Measurements from ENCODE around the gene PZP. TPM values are rescaled to one million over a fixed set of nuclear protein-coding genes. Genes with fewer than 3 reads are reported as not detected.

PZP gene
- total RNA-seq, 1 experiment from 2014 or later = not detected

- Histone ChIP-seq H3K9ac (ENCODE audit: low read length) (no peak overlapping the region), H3K79me2 (ENCODE audit: low read length) (no peaks in the 10 kb centered on the region), H3K27ac (ENCODE audit: low read length) (no peak overlapping the region), H3K9me3 (ENCODE audit: low read length) (no peaks in the 10 kb centered on the region), H3K4me1 (ENCODE audit: low read length) (no peaks in the 10 kb centered on the region), H4K20me1 (ENCODE audit: insufficient read depth, low read depth, low read length) (0 out of 2 replicates have a peak, but pooled peaks cover 3% of the 10 kb centered on the region), H3K36me3 (ENCODE audit: insufficient read depth, low read length) (no peaks in the 10 kb centered on the region), H3K4me3 (ENCODE audit: low read length) (no peak overlapping the region), H3K9me2 (replicated peaks; ENCODE audit: insufficient read depth, low read length) (no peaks in the 10 kb centered on the region), H2AFZ (ENCODE audit: low read length) (no peak overlapping the region), H3K4me2 (ENCODE audit: low read depth, low read length, poor library complexity, severe bottlenecking) (no peak overlapping the region), H3K27me3 (ENCODE audit: low read length) (no peaks in the 10 kb centered on the region)
- no peak for DNase-seq
These were observed 87.6 kb downstream of the PZP start for GRCh38 chr12:9120487-9121184.

DNA sequence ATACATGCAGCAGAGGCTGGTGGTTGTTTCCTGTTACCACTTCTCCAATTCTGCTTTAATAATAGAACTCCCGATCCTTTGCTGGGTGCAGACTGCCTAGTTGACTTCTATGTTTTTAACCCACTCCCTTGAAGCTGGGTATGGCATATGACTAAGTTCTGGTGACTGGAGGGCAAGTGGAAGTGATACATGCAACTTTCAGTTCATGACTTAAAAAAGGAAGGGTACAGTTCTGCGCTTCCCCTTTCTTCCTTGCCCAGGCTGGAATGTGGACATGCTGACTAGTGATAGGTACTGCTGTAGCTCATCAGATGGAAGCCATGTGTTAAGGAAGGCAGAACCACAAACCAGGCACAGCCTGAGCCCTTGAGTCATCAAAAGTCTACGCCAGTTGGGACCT lies 90.0 kb downstream of the PZP start:
- Histone ChIP-seq H3K79me2 (ENCODE audit: low read length) (no peaks in the 10 kb centered on the region), H3K9me2 (replicated peaks; ENCODE audit: insufficient read depth, low read length) (no peaks in the 10 kb centered on the region), H3K27me3 (ENCODE audit: low read length) (no peaks in the 10 kb centered on the region), H3K4me3 (ENCODE audit: low read length) (no peak overlapping the region), H3K9me3 (ENCODE audit: low read length) (no peaks in the 10 kb centered on the region), H3K27ac (ENCODE audit: low read length) (no peak overlapping the region), H2AFZ (ENCODE audit: low read length) (no peak overlapping the region), H3K9ac (ENCODE audit: low read length) (no peak overlapping the region), H3K4me2 (ENCODE audit: low read depth, low read length, poor library complexity, severe bottlenecking) (no peak overlapping the region), H4K20me1 (ENCODE audit: insufficient read depth, low read depth, low read length) (0 out of 2 replicates have a peak, but pooled peaks cover under 1% of the 10 kb centered on the region), H3K4me1 (ENCODE audit: low read length) (no peaks in the 10 kb centered on the region), H3K36me3 (ENCODE audit: insufficient read depth, low read length) (no peaks in the 10 kb centered on the region)
- no peak for DNase-seq

GRCh38 chr12:9115731-9116559 lies 92.2 kb downstream of the PZP start, which contains the start of gene A2M:
A2M (minus strand) TSS chr12:9115919; CDS start chr12:9115849, 70 bp downstream.
- H3K36me3 ChIP-seq (ENCODE audit: insufficient read depth, low read length) = no peaks in the 10 kb centered on the region
- H2AFZ ChIP-seq (ENCODE audit: low read length) = no peak within 1 kb of the TSS
- no peaks in the 10 kb centered on the region for H3K79me2 ChIP-seq (ENCODE audit: low read length)
- H3K4me3 ChIP-seq (ENCODE audit: low read length) = no peak within 1 kb of the TSS
- no peak within 1 kb of the TSS for H3K27ac ChIP-seq (ENCODE audit: low read length)
- H3K9ac ChIP-seq (ENCODE audit: low read length) = no peak within 1 kb of the TSS
- no peaks in the 10 kb centered on the region for H3K27me3 ChIP-seq (ENCODE audit: low read length)
- no peaks in the 10 kb centered on the region for H3K9me3 ChIP-seq (ENCODE audit: low read length)
- H4K20me1 ChIP-seq (ENCODE audit: insufficient read depth, low read depth, low read length) = no peaks in the 10 kb centered on the region
- H3K4me1 ChIP-seq (ENCODE audit: low read length) = no peaks in the 10 kb centered on the region
- H3K9me2 ChIP-seq (replicated peaks; ENCODE audit: insufficient read depth, low read length) = no peaks in the 10 kb centered on the region
- no peak within 1 kb of the TSS for H3K4me2 ChIP-seq (ENCODE audit: low read depth, low read length, poor library complexity, severe bottlenecking)
- DNase-seq = no peak

GRCh38 chr12:9114946-9115345 lies 93.2 kb downstream of the PZP start:
- Histone ChIP-seq H3K9ac (ENCODE audit: low read length) (no peak overlapping the region), H3K36me3 (ENCODE audit: insufficient read depth, low read length) (no peaks in the 10 kb centered on the region), H3K4me3 (ENCODE audit: low read length) (no peak overlapping the region), H3K79me2 (ENCODE audit: low read length) (no peaks in the 10 kb centered on the region), H4K20me1 (ENCODE audit: insufficient read depth, low read depth, low read length) (no peaks in the 10 kb centered on the region), H3K27me3 (ENCODE audit: low read length) (no peaks in the 10 kb centered on the region), H3K4me1 (ENCODE audit: low read length) (no peaks in the 10 kb centered on the region), H3K9me2 (replicated peaks; ENCODE audit: insufficient read depth, low read length) (no peaks in the 10 kb centered on the region), H3K4me2 (ENCODE audit: low read depth, low read length, poor library complexity, severe bottlenecking) (no peak overlapping the region), H2AFZ (ENCODE audit: low read length) (no peak overlapping the region), H3K9me3 (ENCODE audit: low read length) (no peaks in the 10 kb centered on the region), H3K27ac (ENCODE audit: low read length) (no peak overlapping the region)
- no peak for DNase-seq

DNA sequence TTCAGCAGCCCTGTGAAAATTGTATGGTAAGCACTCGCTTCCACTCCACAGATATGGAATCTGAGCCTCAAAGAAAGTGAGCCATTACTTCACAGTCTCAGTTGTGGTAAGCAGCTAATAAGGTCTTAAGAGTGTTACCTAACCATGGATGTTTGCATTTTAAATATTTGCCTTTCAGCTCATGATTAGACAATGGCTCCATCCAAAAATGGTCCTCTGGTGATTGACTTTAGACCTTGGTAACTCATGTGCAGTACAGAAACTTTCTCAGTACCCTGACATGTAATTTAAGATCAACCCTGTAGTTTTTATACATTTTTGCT lies 94.2 kb downstream of the PZP start:
- Histone ChIP-seq H3K4me2 (ENCODE audit: low read depth, low read length, poor library complexity, severe bottlenecking) (no peak overlapping the region), H3K79me2 (ENCODE audit: low read length) (no peaks in the 10 kb centered on the region), H3K9me2 (replicated peaks; ENCODE audit: insufficient read depth, low read length) (no peaks in the 10 kb centered on the region), H3K4me1 (ENCODE audit: low read length) (no peaks in the 10 kb centered on the region), H3K27me3 (ENCODE audit: low read length) (no peaks in the 10 kb centered on the region), H2AFZ (ENCODE audit: low read length) (no peak overlapping the region), H3K9me3 (ENCODE audit: low read length) (no peaks in the 10 kb centered on the region), H3K9ac (ENCODE audit: low read length) (no peak overlapping the region), H3K4me3 (ENCODE audit: low read length) (no peak overlapping the region), H4K20me1 (ENCODE audit: insufficient read depth, low read depth, low read length) (no peaks in the 10 kb centered on the region), H3K27ac (ENCODE audit: low read length) (no peak overlapping the region), H3K36me3 (ENCODE audit: insufficient read depth, low read length) (no peaks in the 10 kb centered on the region)
- DNase-seq = no peak

DNA sequence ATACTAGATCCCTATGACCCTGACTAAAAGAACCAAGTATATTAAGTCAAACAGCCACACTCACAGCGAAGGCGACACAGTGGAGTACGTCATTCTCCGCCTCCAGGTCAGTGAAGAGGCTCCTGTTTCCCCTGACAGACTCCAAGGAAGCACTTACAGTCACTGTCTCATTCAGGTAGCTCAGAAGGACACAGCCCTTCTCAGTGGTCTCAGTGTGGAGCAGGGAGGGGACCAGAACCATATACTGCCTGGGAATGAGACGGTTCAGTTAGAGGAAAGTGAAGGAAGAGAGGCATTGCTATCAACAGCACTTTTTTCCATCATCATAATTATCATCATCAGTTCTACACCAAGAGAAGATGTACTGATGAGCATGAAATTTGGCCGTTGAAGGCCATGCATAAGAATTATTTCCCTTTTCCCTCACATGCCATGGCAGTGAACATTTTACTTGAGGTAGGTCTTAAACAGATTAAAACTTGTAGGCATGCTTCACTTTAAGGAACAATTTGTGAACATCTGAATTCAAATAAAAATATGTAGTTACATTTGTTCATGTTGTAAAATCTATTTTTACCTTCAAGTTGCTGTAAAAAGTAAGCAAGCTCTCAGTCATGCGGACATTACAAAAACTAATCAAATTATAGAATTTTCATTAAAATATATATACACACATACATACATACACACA lies 94.8 kb downstream of the PZP start:
- no peaks in the 10 kb centered on the region for H3K9me3 ChIP-seq (ENCODE audit: low read length)
- DNase-seq = no peak
- no peaks in the 10 kb centered on the region for H3K27me3 ChIP-seq (ENCODE audit: low read length)
- no peaks in the 10 kb centered on the region for H4K20me1 ChIP-seq (ENCODE audit: insufficient read depth, low read depth, low read length)
- H3K9ac ChIP-seq (ENCODE audit: low read length) = no peak overlapping the region
- no peaks in the 10 kb centered on the region for H3K4me1 ChIP-seq (ENCODE audit: low read length)
- H3K4me2 ChIP-seq (ENCODE audit: low read depth, low read length, poor library complexity, severe bottlenecking) = no peak overlapping the region
- no peaks in the 10 kb centered on the region for H3K9me2 ChIP-seq (replicated peaks; ENCODE audit: insufficient read depth, low read length)
- H3K27ac ChIP-seq (ENCODE audit: low read length) = no peak overlapping the region
- H3K4me3 ChIP-seq (ENCODE audit: low read length) = no peak overlapping the region
- no peaks in the 10 kb centered on the region for H3K79me2 ChIP-seq (ENCODE audit: low read length)
- no peaks in the 10 kb centered on the region for H3K36me3 ChIP-seq (ENCODE audit: insufficient read depth, low read length)
- no peak overlapping the region for H2AFZ ChIP-seq (ENCODE audit: low read length)

GRCh38 chr12:9112076-9112853 lies 95.9 kb downstream of the PZP start:
- no peaks in the 10 kb centered on the region for H3K9me3 ChIP-seq (ENCODE audit: low read length)
- no peak overlapping the region for H2AFZ ChIP-seq (ENCODE audit: low read length)
- H3K9me2 ChIP-seq (replicated peaks; ENCODE audit: insufficient read depth, low read length) = no peaks in the 10 kb centered on the region
- no peak for DNase-seq
- no peak overlapping the region for H3K27ac ChIP-seq (ENCODE audit: low read length)
- H3K9ac ChIP-seq (ENCODE audit: low read length) = no peak overlapping the region
- H3K79me2 ChIP-seq (ENCODE audit: low read length) = no peaks in the 10 kb centered on the region
- no peaks in the 10 kb centered on the region for H3K27me3 ChIP-seq (ENCODE audit: low read length)
- H3K4me3 ChIP-seq (ENCODE audit: low read length) = no peak overlapping the region
- no peaks in the 10 kb centered on the region for H3K36me3 ChIP-seq (ENCODE audit: insufficient read depth, low read length)
- H4K20me1 ChIP-seq (ENCODE audit: insufficient read depth, low read depth, low read length) = no peaks in the 10 kb centered on the region
- no peaks in the 10 kb centered on the region for H3K4me1 ChIP-seq (ENCODE audit: low read length)
- no peak overlapping the region for H3K4me2 ChIP-seq (ENCODE audit: low read depth, low read length, poor library complexity, severe bottlenecking)
